LNCaP clone FGC (cell line): ENCODE results near the gene PCOLCE2.
A peak's percentile ranks its signal among the peaks of the same experiment; 100 is the strongest.

Source experiments
- DNase-seq: peaks from one replicate; pipeline ENCODE4 v3.0.0-alpha.2; 2011; ENCODE audit warnings: low read depth
- H3K4me3 ChIP-seq: 2 replicates; pipeline ENCODE4 v1.5.1; 2011; ENCODE audit warnings: mild to moderate bottlenecking, low read depth, low read length, control low read depth
- CTCF ChIP-seq: IDR thresholded peaks from 2 replicates; pipeline ENCODE4 v1.5.1; 2012; ENCODE audit warnings: mild to moderate bottlenecking; ENCODE audit not compliant: control insufficient read depth, insufficient read depth; ENCODE audit errors: extremely low read depth

PCOLCE2 gene

GRCh38 chr3:142894493-142894892 is 5.6 kb upstream of the PCOLCE2 start:
- TF ChIP-seq CTCF, result no peak
- no peak for DNase-seq
- no peak overlapping the region for H3K4me3 ChIP-seq

- no peak overlapping the region for H3K4me3 ChIP-seq
- no peak for TF ChIP-seq CTCF
- no peak for DNase-seq
Measured at GRCh38 chr3:142892714-142893113, 3.8 kb upstream of the PCOLCE2 start.

- no peak overlapping the region for H3K4me3 ChIP-seq
- no peak for DNase-seq
- no peak for TF ChIP-seq CTCF
Measured at GRCh38 chr3:142890592-142890991, 1.7 kb upstream of the PCOLCE2 start.

GRCh38 chr3:142889212-142890014 is 530 bp upstream of the PCOLCE2 start:
- no peak for TF ChIP-seq CTCF
- no peak for DNase-seq
- H3K4me3 ChIP-seq, result peak overlapping the region; percentile 41

- DNase-seq, result no peak
- TF ChIP-seq CTCF, result no peak
- H3K4me3 ChIP-seq, result peak overlapping the region; percentile 41
Measured at GRCh38 chr3:142888099-142888480, 793 bp downstream of the PCOLCE2 start.

- no peak for DNase-seq
- H3K4me3 ChIP-seq, result no peak overlapping the region
- TF ChIP-seq CTCF, result no peak
Measured at GRCh38 chr3:142886940-142887339, 1.9 kb downstream of the PCOLCE2 start.

GRCh38 chr3:142886021-142886420 is 2.9 kb downstream of the PCOLCE2 start:
- TF ChIP-seq CTCF, result no peak
- no peak for DNase-seq
- no peak overlapping the region for H3K4me3 ChIP-seq
